ENCODE results near the gene PSEN2. TPM values are rescaled to one million over a fixed set of nuclear protein-coding genes. Genes with fewer than 3 reads are reported as not detected.

The PSEN2 gene
- total RNA-seq, 4 donors from 2014 or later, result 37.8 to 56.9 (median 47.1) TPM

- no peaks in the 10 kb centered on the region for H3K27me3 ChIP-seq
Observed at GRCh38 chr1:226891346-226891745, 20.9 kb downstream of the PSEN2 start.

GRCh38 chr1:226891846-226892523 lies 21.6 kb downstream of the PSEN2 start:
- intact Hi-C loops (cut with DNase I), result no loop called here
- TF ChIP-seq, protein P1, sequence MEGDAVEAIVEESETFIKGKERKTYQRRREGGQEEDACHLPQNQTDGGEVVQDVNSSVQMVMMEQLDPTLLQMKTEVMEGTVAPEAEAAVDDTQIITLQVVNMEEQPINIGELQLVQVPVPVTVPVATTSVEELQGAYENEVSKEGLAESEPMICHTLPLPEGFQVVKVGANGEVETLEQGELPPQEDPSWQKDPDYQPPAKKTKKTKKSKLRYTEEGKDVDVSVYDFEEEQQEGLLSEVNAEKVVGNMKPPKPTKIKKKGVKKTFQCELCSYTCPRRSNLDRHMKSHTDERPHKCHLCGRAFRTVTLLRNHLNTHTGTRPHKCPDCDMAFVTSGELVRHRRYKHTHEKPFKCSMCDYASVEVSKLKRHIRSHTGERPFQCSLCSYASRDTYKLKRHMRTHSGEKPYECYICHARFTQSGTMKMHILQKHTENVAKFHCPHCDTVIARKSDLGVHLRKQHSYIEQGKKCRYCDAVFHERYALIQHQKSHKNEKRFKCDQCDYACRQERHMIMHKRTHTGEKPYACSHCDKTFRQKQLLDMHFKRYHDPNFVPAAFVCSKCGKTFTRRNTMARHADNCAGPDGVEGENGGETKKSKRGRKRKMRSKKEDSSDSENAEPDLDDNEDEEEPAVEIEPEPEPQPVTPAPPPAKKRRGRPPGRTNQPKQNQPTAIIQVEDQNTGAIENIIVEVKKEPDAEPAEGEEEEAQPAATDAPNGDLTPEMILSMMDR (IDR thresholded peaks at IDR 0.05), result no peak
- TF ChIP-seq EP300 (IDR thresholded peaks at IDR 0.05), result no peak
- TF ChIP-seq POLR2AphosphoS5 (IDR thresholded peaks at IDR 0.05), result no peak
- no peak for TF ChIP-seq POLR2A (IDR thresholded peaks at IDR 0.05; ENCODE audit: low read depth)
- no peak overlapping the region for H3K27ac ChIP-seq (replicated peaks in 1 of 4)
- DNase-seq (ENCODE audit: extremely low spot score), result no peak
- peaks cover 49 to 100% (median 91%) of the 10 kb centered on the region in 4 donors for H3K36me3 ChIP-seq
- peaks cover 0 to 10% (median 3%) of the 10 kb centered on the region in 4 donors for H3K4me1 ChIP-seq
- no peak overlapping the region for H3K4me3 ChIP-seq
- WGBS, result 75% methylated on average over 14 of the region's 17 CpGs
- no peaks in the 10 kb centered on the region for H3K9me3 ChIP-seq
- no peaks in the 10 kb centered on the region for H3K27me3 ChIP-seq

More at GRCh38 chr1:226891346-226891745, 20.9 kb downstream of the PSEN2 start:
- H3K27ac ChIP-seq (replicated peaks in 1 of 4), result no peak overlapping the region
- H3K36me3 ChIP-seq, result peaks cover 51 to 100% (median 89%) of the 10 kb centered on the region in 4 donors
- no peaks in the 10 kb centered on the region for H3K9me3 ChIP-seq
- peaks cover 0 to 10% (median 4%) of the 10 kb centered on the region in 4 donors for H3K4me1 ChIP-seq
- 91% methylated on average over 8 of the region's 11 CpGs for WGBS
- no peak overlapping the region for H3K4me3 ChIP-seq
- no peak for DNase-seq (ENCODE audit: extremely low spot score)
- TF ChIP-seq, protein P1 (IDR thresholded peaks at IDR 0.05), result no peak
- TF ChIP-seq EP300 (IDR thresholded peaks at IDR 0.05) (no peak), POLR2AphosphoS5 (IDR thresholded peaks at IDR 0.05) (no peak), POLR2A (IDR thresholded peaks at IDR 0.05; ENCODE audit: low read depth) (no peak)
- intact Hi-C loops (cut with DNase I), result no loop called here

- Histone ChIP-seq H3K4me1 (peaks cover 0 to 10% (median 3%) of the 10 kb centered on the region in 4 donors), H3K36me3 (peaks cover 49 to 100% (median 94%) of the 10 kb centered on the region in 4 donors), H3K9me3 (no peaks in the 10 kb centered on the region), H3K4me3 (no peak overlapping the region), H3K27ac (replicated peaks in 1 of 4) (no peak overlapping the region), H3K27me3 (no peaks in the 10 kb centered on the region)
- no peak for DNase-seq (ENCODE audit: extremely low spot score)
- TF ChIP-seq POLR2A (IDR thresholded peaks at IDR 0.05; ENCODE audit: low read depth) (no peak), POLR2AphosphoS5 (IDR thresholded peaks at IDR 0.05) (no peak), EP300 (IDR thresholded peaks at IDR 0.05) (no peak)
- TF ChIP-seq, protein P1 (IDR thresholded peaks at IDR 0.05), result no peak
- 88% methylated on average over 6 of the region's 8 CpGs for WGBS
- intact Hi-C loops (cut with DNase I), result no loop called here
Observed at GRCh38 chr1:226892524-226892875, 22.1 kb downstream of the PSEN2 start.

GRCh38 chr1:226893936-226894335 lies 23.5 kb downstream of the PSEN2 start:
- no peak overlapping the region for H3K4me3 ChIP-seq
- 90% methylated on average over 12 of the region's 13 CpGs for WGBS
- no peaks in the 10 kb centered on the region for H3K27me3 ChIP-seq
- H3K27ac ChIP-seq (replicated peaks in 1 of 4), result no peak overlapping the region
- TF ChIP-seq POLR2AphosphoS5 (IDR thresholded peaks at IDR 0.05) (no peak), POLR2A (IDR thresholded peaks at IDR 0.05; ENCODE audit: low read depth) (no peak), EP300 (IDR thresholded peaks at IDR 0.05) (no peak)
- TF ChIP-seq, protein P1 (IDR thresholded peaks at IDR 0.05), result no peak
- H3K36me3 ChIP-seq, result peaks cover 55 to 100% (median 87%) of the 10 kb centered on the region in 4 donors
- peaks cover 0 to 10% (median 3%) of the 10 kb centered on the region in 4 donors for H3K4me1 ChIP-seq
- intact Hi-C loops (cut with DNase I), result no loop called here
- no peak for DNase-seq (ENCODE audit: extremely low spot score)
- H3K9me3 ChIP-seq, result no peaks in the 10 kb centered on the region

All from esophagus muscularis mucosa (tissue), 4 donors.